GM12878 (cell line): Measurements from ENCODE around the gene TGM6. TPM values are rescaled to one million over a fixed set of nuclear protein-coding genes. Genes with fewer than 3 reads are reported as not detected.

ENCODE experiments used
- ATAC-seq: fragments of 200-7000 bp; cut with Tn5 transposase; 3 replicates; pipeline ENCODE4 v1.9.1; 2020; ENCODE audit warnings: mild to moderate bottlenecking, moderate library complexity
- BruUV-seq: library from RNA; stranded (reverse); fragments of 400-500 nt; replicated peaks from 2 replicates; lab custom pipeline; 2021; lab: Mats Ljungman, UMichigan
- CTCF ChIA-PET: fragments of 300-600 bp; sonication (Branson Sonifier 250); formaldehyde crosslinking; extraction: SDS; loops from one replicate; lab custom pipeline; 2021; ENCODE audit warnings: inconsistent platforms; lab: Yijun Ruan, JAX
- POLR2A ChIA-PET: fragments of 350-600 bp; formaldehyde crosslinking; extraction: SDS; loops from one replicate; lab custom pipeline; 2021; ENCODE audit warnings: inconsistent platforms; lab: Charles Lee
- RAD21 ChIA-PET: fragments of 300-600 bp; sonication (Branson Sonifier 250); formaldehyde crosslinking; loops from one replicate; lab custom pipeline; 2023; ENCODE audit warnings: antibody characterized with exemption; ENCODE audit not compliant: unreplicated experiment; lab: Charles Lee
- SMC1A ChIA-PET: fragments of 300-600 bp; sonication (Branson Sonifier 250); formaldehyde crosslinking; loops from one replicate; lab custom pipeline; 2023; ENCODE audit not compliant: unreplicated experiment, uncharacterized antibody; lab: Charles Lee
- DNase-seq: peaks from one replicate; pipeline ENCODE4 v3.0.0-alpha.2; 2011; ENCODE audit warnings: low read depth, low spot score
- FAIRE-seq: peaks from 3 replicates; lab custom pipeline; 2011; peaks lifted over from hg19 to GRCh38; lab: Jason Lieb, UNC
- H2AFZ ChIP-seq: 2 replicates; pipeline ENCODE4 v1.6.0; 2011; ENCODE audit warnings: low read depth, low read length, control low read depth; ENCODE audit not compliant: control insufficient read depth
- H3K27ac ChIP-seq: 2 replicates; pipeline ENCODE4 v1.5.1; 2011; ENCODE audit warnings: control low read depth; ENCODE audit not compliant: control insufficient read depth, insufficient read depth
- H3K27me3 ChIP-seq, 2 experiments: replicated peaks in 1 of 2; 2 replicates each; pipeline versions ENCODE4 v1.6.0 to v1.6.1; 2011; ENCODE audit warnings: low read length in 1 of 2; ENCODE audit not compliant: control insufficient read depth in 2 of 2, insufficient read depth in 2 of 2
- H3K36me3 ChIP-seq, 2 experiments: 2 replicates each; pipeline ENCODE4 v1.5.1; 2011; ENCODE audit warnings: low read length in 1 of 2; ENCODE audit not compliant: control insufficient read depth in 2 of 2, insufficient read depth in 2 of 2
- H3K4me1 ChIP-seq: 2 replicates; pipeline ENCODE4 v1.6.1; 2011; ENCODE audit warnings: mild to moderate bottlenecking, low read length, moderate library complexity, mixed read lengths; ENCODE audit not compliant: control insufficient read depth, insufficient read depth
- H3K4me2 ChIP-seq: 2 replicates; pipeline ENCODE4 v1.6.0; 2011; ENCODE audit warnings: control low read depth; ENCODE audit not compliant: control insufficient read depth, insufficient read depth
- H3K4me3 ChIP-seq: fragments of 200-600 bp; sonication (generic); 2 replicates; pipeline ENCODE4 v1.5.1; 2016
- H3K79me2 ChIP-seq: 2 replicates; pipeline ENCODE4 v1.6.0; 2011; ENCODE audit warnings: low read length; ENCODE audit not compliant: control insufficient read depth, insufficient read depth
- H3K9ac ChIP-seq: 2 replicates; pipeline ENCODE4 v1.8.0; 2011; ENCODE audit warnings: low read length, control low read depth, mixed read lengths; ENCODE audit not compliant: control insufficient read depth, insufficient read depth
- H3K9me3 ChIP-seq: replicated peaks from 3 replicates; pipeline ENCODE4 v1.5.1; 2011; ENCODE audit warnings: mild to moderate bottlenecking, low read length; ENCODE audit not compliant: control insufficient read depth, insufficient read depth
- H4K20me1 ChIP-seq: 2 replicates; pipeline ENCODE4 v1.6.0; 2011; ENCODE audit not compliant: control insufficient read depth, insufficient read depth
- ATF2 ChIP-seq: IDR thresholded peaks from 2 replicates; pipeline ENCODE4 v1.6.1; 2012; ENCODE audit warnings: low read length, inconsistent platforms
- CREM ChIP-seq: IDR thresholded peaks from 2 replicates; pipeline ENCODE4 v1.6.1; 2014; ENCODE audit warnings: antibody characterized with exemption, low read depth
- ELK1 ChIP-seq: IDR thresholded peaks from 2 replicates; pipeline ENCODE4 v1.6.1; 2012; ENCODE audit warnings: low read depth, low read length, improper control_type of control experiment
- FOS ChIP-seq: IDR thresholded peaks from 3 replicates; pipeline ENCODE4 v1.6.1; 2011; ENCODE audit warnings: borderline replicate concordance; ENCODE audit not compliant: insufficient read length; ENCODE audit errors: extremely low read depth
- FOXM1 ChIP-seq: IDR thresholded peaks from 2 replicates; pipeline ENCODE4 v1.6.1; 2012; ENCODE audit warnings: low read depth, mild to moderate bottlenecking, inconsistent platforms, low read length, moderate library complexity
- PAX8 ChIP-seq: fragments of 450-650 bp; IDR thresholded peaks from 2 replicates; pipeline ENCODE4 v1.6.1; 2017; ENCODE audit warnings: mild to moderate bottlenecking, moderate library complexity
- POLR2AphosphoS5 ChIP-seq: IDR thresholded peaks from 2 replicates; pipeline ENCODE4 v1.6.1; 2011; ENCODE audit warnings: mild to moderate bottlenecking, low read length, inconsistent platforms
- RBBP5 ChIP-seq: fragments of 200-600 bp; sonication (generic); conservative IDR thresholded peaks from 2 replicates; pipeline ENCODE4 v1.6.1; 2016
- SIN3A ChIP-seq: IDR thresholded peaks from 2 replicates; pipeline ENCODE4 v1.6.1; 2012; ENCODE audit warnings: low read depth, low read length, improper control_type of control experiment
- SMC3 ChIP-seq: IDR thresholded peaks from 2 replicates; pipeline ENCODE4 v1.6.1; 2011; ENCODE audit warnings: low read length, improper control_type of control experiment, borderline replicate concordance
- SPI1 ChIP-seq: IDR thresholded peaks from 2 replicates; pipeline ENCODE4 v1.6.1; 2011; ENCODE audit warnings: low read depth, mild to moderate bottlenecking, low read length, moderate library complexity, borderline replicate concordance; ENCODE audit not compliant: insufficient read depth
- TCF3 ChIP-seq: IDR thresholded peaks from 2 replicates; pipeline ENCODE4 v1.6.1; 2012; ENCODE audit warnings: low read depth, mild to moderate bottlenecking, low read length, borderline replicate concordance; ENCODE audit not compliant: insufficient read depth
- ZBED1 ChIP-seq: IDR thresholded peaks from 2 replicates; pipeline ENCODE4 v1.6.1; 2016; ENCODE audit warnings: borderline replicate concordance
- ZNF217 ChIP-seq: fragments of 450-650 bp; IDR thresholded peaks from 2 replicates; pipeline ENCODE4 v1.6.1; 2017; ENCODE audit warnings: antibody characterized with exemption, mild to moderate bottlenecking
- WGBS: methylation state at CpG from one replicate; pipeline ENCODE4 v1.1.6; 2016; ENCODE audit warnings: low lambda C conversion rate; ENCODE audit not compliant: insufficient replicate concordance, insufficient coverage; ENCODE audit errors: missing lambda C conversion rate; 5-methylcytosine and 5-hydroxymethylcytosine counted together
- in situ Hi-C: fragments of 300-500 bp; cut with MboI; formaldehyde crosslinking; loops from 9 replicates; pipeline ENCODE4 v1.14.3; 2018; ENCODE audit warnings: mixed read lengths
- intact Hi-C: fragments of 100-400 bp; cut with micrococcal nuclease; formaldehyde crosslinking; loops from one replicate; pipeline ENCODE4 v1.14.2; 2022; ENCODE audit not compliant: unreplicated experiment
- polyA plus RNA-seq, 11 experiments: library from polyadenylated mRNA; depleted of rRNA in 4 of 11; unstranded in 6 of 11; stranded (reverse) in 5 of 11; fragments of >200 nt; fragmentation: Nextera tagmentation in 4 of 11; fragmentation: Illumina TruSeq in 1 of 11; extraction: Ambion mirVana in 4 of 11; extraction: Trizol in 1 of 11; gene quantifications; 1 replicate in 1 of 11; 2 replicates in 10 of 11; pipeline versions ENCODE4 v1.2.1 to v1.2.3, GENCODE V29; 2011 to 2016; ENCODE audit warnings: inconsistent platforms in 2 of 11, missing spikeins in 2 of 11, low read depth in 1 of 11
- total RNA-seq, 4 experiments: library from RNA; depleted of rRNA in 3 of 4; stranded (reverse); fragments of >200 nt in 3 of 4; fragmentation: Illumina TruSeq in 1 of 4; extraction: Trizol in 1 of 4; gene quantifications; 2 replicates each; pipeline versions ENCODE4 v1.2.1 to v1.2.3, GENCODE V29; 2013 to 2021
- TF ChIP-seq, protein P1 (sequence below): fragments of 450-650 bp; IDR thresholded peaks from 2 replicates; pipeline ENCODE4 v1.6.1; 2018; ENCODE audit warnings: mild to moderate bottlenecking, low read depth, moderate library complexity; ENCODE audit not compliant: partially characterized antibody
- TF ChIP-seq, protein P2 (sequence below): fragments of 450-650 bp; IDR thresholded peaks from 2 replicates; pipeline ENCODE4 v1.6.1; 2017; ENCODE audit warnings: antibody characterized with exemption, mild to moderate bottlenecking, moderate library complexity

TGM6 gene
- total and polyA plus RNA-seq, 10 of the 15 experiments (the other 5 are each of a cell fraction or from before 2014, with no cell fraction given), result not detected

- Histone ChIP-seq H4K20me1 (no peaks in the 10 kb centered on the region), H3K27ac (no peak overlapping the region), H2AFZ (no peak overlapping the region), H3K4me2 (no peak overlapping the region), H3K9me3 (peaks cover 2% of the 10 kb centered on the region; the same call in 1 of the 3 replicates), H3K9ac (no peak overlapping the region), H3K27me3 (no peaks in the 10 kb centered on the region), H3K4me3 (no peak overlapping the region), H3K4me1 (no peaks in the 10 kb centered on the region), H3K79me2 (no peaks in the 10 kb centered on the region), H3K36me3 (no peaks in the 10 kb centered on the region)
- no TSS peak for BruUV-seq
- FAIRE-seq, result no peak
- DNase-seq, result no peak
- 59% methylated on average over 11 of the region's 11 CpGs for WGBS
- RAD21 ChIA-PET, result no interaction called here
- intact Hi-C loops, result no loop called here
- TF ChIP-seq, protein P1, sequence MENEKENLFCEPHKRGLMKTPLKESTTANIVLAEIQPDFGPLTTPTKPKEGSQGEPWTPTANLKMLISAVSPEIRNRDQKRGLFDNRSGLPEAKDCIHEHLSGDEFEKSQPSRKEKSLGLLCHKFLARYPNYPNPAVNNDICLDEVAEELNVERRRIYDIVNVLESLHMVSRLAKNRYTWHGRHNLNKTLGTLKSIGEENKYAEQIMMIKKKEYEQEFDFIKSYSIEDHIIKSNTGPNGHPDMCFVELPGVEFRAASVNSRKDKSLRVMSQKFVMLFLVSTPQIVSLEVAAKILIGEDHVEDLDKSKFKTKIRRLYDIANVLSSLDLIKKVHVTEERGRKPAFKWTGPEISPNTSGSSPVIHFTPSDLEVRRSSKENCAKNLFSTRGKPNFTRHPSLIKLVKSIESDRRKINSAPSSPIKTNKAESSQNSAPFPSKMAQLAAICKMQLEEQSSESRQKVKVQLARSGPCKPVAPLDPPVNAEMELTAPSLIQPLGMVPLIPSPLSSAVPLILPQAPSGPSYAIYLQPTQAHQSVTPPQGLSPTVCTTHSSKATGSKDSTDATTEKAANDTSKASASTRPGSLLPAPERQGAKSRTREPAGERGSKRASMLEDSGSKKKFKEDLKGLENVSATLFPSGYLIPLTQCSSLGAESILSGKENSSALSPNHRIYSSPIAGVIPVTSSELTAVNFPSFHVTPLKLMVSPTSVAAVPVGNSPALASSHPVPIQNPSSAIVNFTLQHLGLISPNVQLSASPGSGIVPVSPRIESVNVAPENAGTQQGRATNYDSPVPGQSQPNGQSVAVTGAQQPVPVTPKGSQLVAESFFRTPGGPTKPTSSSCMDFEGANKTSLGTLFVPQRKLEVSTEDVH, result no peak
- no peak for TF ChIP-seq FOXM1
- no peak for TF ChIP-seq RBBP5
- TF ChIP-seq ZBED1, result no peak
- TF ChIP-seq ELK1, result no peak
- TF ChIP-seq, protein P2, sequence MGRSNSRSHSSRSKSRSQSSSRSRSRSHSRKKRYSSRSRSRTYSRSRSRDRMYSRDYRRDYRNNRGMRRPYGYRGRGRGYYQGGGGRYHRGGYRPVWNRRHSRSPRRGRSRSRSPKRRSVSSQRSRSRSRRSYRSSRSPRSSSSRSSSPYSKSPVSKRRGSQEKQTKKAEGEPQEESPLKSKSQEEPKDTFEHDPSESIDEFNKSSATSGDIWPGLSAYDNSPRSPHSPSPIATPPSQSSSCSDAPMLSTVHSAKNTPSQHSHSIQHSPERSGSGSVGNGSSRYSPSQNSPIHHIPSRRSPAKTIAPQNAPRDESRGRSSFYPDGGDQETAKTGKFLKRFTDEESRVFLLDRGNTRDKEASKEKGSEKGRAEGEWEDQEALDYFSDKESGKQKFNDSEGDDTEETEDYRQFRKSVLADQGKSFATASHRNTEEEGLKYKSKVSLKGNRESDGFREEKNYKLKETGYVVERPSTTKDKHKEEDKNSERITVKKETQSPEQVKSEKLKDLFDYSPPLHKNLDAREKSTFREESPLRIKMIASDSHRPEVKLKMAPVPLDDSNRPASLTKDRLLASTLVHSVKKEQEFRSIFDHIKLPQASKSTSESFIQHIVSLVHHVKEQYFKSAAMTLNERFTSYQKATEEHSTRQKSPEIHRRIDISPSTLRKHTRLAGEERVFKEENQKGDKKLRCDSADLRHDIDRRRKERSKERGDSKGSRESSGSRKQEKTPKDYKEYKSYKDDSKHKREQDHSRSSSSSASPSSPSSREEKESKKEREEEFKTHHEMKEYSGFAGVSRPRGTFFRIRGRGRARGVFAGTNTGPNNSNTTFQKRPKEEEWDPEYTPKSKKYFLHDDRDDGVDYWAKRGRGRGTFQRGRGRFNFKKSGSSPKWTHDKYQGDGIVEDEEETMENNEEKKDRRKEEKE, result no peak
- no peak for TF ChIP-seq ZNF217
- no peak for TF ChIP-seq TCF3
- TF ChIP-seq FOS, result no peak
- no peak for TF ChIP-seq ATF2
- no peak for TF ChIP-seq SIN3A
- no peak for TF ChIP-seq SMC3
- no peak for TF ChIP-seq PAX8
- TF ChIP-seq POLR2AphosphoS5, result no peak
- no peak for TF ChIP-seq CREM
- TF ChIP-seq SPI1, result no peak
- ATAC-seq, result no peak
- POLR2A ChIA-PET, result no interaction called here
- in situ Hi-C loops, result no loop called here
- CTCF ChIA-PET, result no interaction called here
- SMC1A ChIA-PET, result no interaction called here
These were observed 19.6 kb downstream of the TGM6 start for GRCh38 chr20:2400290-2400689.
